NCI-H1417 (cell line): ENCODE results near the gene MRPL49.
"Not testable (repeated sequence)": the region's sequence is repeated elsewhere in the genome, so short reads cannot be mapped to it uniquely, and the experiment has no call there.

Experiments used
- DNase-seq, 3 experiments: peaks; one replicate each; lab custom pipeline; 2025; lab: John Stamatoyannopoulos, UW

The MRPL49 gene

DNA sequence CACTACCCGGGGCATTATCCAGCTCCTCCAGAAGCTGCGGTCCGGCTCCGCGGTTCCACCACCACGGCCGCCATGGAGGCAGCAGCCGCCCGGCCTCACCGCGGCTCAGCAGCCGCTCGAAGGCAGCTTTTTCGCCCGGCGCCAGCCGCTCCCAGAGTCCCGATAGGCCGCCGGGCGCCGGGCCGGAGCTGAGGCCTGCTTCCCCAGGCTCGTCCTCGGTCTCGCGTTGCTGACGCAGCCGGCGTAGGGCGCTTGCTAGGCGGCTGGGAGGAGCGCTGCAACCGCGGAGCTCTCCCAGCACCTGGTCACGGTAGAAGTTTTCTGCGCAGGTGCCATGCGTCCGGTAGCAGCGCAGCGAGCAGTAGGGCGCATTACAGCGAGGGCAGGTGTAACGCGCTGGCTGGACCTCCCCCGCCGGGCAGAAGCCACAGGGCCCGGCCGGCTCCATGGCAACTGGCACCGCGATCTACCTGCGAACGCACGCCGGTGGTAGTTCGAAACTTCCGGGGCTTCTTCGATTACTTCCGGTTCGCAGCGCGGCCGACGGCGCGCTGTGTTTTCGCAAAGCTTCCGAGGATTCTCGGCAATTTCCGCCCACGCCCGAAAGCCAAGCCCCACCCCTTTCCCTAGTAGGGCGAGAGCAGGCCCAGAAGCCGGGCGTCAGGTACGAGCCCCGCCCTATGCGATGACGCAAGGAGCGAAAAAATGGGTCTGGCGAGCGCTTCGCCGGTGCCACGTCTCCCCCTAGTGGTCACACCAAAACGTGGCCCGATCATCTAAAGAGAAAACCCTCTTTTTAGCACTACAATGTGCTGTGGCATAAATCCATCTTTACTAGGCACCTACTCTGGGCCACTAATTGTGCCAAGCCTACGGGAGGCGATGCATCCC lies 4.7 kb upstream of the MRPL49 start, which contains the start of gene ZNHIT2:
ZNHIT2 (minus strand) TSS at position 496 of the 891 bp plus-strand sequence; CDS start at position 448, 48 bp downstream.
- peak; percentile 99 to 100 (median 100) for DNase-seq

DNA sequence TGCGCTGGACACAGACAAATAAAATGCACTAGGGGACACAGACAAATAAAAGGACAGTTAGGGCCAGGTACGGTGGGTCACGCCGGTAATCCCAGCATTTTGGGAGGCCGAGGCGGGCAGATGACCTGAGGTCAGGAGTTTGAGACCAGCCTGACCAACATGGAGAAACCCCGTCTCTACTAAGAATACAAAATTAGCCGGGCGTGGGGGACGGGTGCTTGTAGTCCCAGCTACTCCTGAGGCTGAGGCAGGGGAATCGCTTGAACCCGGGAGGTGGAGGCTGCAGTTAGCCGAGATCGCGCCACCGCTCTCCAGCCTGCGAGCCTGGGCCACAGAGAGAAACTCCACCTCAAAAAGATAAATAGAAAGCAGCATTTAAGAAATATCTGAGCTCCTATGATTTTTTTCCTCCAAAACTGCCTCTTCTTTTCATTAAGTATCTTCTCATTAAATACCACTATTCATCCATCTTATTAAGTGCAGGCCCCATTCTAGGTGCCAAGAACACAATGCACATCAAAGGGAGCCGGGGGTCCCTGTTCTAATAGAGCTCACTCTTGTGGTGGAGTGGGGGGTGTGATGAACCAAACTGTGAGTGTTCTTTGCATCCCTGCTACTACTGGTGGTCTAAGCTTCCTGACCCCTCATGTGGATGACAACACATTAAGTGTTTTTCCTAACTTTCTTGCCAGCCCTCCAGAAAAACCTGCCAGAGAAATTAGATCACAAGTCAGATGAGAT lies 3.9 kb upstream of the MRPL49 start:
- DNase-seq: no peak

DNA sequence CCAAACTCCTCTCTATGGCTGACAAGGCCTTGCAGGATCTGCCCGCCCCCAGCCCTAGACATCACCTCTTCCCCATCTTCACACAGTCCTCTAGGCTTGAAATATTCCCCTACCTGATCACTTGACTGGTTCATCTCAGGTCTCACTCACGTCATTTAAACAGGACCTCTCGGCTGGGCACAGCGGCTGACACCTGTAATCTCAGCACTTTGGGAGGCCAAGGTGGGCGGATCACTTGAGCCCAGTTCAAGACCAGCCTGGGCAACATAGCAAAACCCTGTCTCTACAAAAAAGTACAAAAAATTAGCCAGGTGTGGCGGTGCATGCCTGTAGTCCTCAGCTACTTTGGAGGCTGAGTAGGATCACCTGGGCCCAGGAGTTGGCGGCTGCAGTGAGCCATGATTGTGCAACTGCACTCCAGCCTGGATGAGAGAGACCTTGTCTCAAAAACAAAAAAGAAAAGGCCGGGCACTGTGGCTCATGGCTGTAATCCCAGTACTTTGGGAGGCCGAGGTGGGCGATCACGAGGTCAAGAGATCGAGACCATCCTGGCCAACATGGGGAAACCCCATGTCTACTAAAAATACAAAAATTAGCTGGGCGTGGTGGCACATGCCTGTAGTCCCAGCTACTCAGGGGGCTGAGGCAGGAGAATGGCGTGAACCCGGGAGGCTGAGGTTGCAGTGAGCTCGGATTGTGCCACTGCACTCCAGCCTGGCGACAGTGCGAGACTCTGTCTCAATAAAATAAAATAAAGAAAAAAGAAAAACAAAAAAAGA lies 3.0 kb upstream of the MRPL49 start:
- DNase-seq: not testable (repeated sequence)

DNA sequence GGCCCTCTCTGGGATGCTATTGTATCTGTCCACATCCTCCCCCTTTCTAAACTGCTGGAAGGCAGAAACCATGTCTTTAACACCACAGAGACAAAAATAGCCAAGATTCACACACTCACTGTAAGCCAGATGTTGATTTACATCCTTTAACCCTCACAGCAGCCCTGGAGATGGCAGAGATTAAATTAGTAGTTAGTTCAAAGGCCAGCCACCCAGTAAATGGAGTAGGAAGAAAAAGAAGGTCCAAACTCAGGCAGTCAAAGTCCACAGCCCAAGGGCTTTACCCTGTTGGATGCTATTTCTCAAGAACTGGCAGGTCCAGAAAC lies 2.5 kb upstream of the MRPL49 start:
- DNase-seq: no peak

DNA sequence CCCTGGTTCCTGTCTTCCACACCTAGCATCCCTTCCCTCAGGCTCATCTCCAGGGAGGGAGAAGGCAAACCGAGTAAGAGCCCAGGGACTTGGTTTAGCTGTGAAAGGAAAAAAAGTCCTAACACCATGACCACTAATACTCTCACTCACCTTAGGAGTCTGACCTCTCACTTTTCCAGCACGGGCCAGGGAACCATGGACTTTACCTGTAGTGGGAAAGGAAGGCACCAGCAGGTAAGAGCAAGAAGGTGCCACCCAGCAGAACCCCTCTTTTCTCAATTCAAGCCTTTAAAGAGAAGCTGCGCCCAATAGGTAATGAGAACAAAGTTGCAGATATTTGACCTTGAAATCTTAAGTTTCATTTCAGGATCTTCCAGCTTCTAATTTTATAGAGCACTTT lies 1.3 kb upstream of the MRPL49 start:
- no peak for DNase-seq

DNA sequence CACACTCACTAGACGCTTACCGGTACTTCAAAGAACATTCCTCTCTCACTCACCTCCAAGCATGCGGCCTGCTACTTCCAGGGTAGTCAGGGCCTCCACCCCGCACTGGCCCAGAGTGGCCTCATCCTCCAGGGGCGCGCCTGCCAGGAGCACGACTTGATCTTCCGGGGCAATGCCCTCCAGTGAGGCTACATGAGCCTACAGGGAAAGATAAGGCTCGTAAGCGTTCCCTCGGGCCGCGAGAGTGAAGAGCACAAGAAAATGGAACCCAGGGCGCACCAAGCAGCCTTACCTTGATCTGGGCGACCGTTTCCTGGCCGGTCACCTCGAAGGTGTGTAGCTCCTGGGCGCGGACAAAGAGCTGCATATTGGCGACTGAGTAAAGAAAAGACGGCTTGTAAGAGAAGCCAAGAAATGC lies 665 bp upstream of the MRPL49 start:
- DNase-seq: peak in 2 of 3 experiments; percentile 41 to 66

DNA sequence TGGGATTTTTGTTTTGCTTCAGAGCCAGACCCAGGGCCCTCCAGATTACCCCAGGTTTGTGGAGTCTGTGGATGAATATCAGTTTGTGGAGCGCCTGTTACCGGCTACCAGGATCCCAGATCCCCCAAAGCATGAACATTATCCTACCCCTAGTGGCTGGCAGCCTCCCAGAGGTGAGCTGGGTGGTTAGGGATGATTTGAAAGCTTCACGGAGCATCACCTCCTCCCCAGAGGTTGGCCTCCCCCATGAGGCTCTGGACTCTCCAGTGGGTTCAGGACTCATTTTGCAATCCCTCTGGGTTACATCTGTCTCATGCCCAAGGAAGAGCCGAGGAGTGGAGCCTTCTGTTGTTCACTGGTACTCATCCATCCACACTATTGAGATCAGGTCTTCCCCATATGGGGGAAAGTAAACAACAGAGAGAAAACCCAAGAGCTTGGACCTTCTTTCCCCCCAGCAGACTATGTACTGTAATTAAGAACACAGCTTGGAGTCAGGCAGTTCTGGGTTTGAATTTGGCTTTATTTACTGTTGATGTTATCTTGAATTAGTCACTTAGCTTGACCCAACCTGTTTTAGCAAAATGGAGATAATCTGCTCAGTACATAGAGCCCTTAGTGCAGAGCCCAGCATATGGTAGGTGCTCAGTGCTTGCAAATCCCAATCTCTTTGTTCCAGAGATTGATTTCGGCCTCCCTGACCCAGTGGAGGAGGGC lies 2.5 kb downstream of the MRPL49 start:
- no peak for DNase-seq

DNA sequence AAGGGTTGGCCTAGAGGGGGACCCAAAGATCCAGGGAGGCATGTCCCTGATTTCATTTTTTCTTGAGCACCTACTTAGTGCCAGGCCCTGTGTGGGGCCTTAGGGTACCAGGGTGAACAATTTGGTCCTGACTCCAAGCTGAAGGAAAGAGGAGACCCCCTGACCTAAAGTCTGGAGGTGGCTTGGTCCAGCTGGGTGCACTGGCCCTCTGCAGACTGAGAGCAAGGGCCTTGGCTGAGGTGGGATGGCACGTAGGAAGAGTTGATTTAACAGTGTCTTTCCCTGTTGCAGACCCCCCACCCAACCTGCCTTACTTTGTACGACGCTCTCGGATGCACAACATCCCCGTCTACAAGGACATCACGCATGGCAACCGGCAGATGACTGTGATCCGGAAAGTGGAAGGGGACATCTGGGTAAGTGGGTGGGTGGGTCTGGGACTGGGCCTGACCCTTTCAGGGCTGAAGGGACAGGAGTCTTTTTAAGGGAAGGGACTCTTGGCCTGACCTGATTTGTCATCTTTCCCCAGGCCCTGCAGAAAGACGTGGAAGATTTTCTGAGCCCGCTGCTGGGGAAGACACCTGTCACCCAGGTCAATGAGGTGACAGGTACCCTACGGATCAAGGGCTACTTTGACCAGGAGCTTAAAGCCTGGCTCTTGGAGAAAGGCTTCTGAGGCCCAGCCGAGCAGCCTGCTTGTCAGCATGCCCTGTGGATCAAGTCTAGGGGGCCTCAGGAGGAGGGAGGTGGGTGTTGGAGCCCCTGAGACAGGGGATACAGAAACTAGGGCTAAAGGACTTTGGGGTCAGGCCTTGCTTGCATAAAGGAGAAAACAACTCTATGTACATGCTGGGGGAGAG lies 3.3 kb downstream of the MRPL49 start:
- no peak for DNase-seq

DNA sequence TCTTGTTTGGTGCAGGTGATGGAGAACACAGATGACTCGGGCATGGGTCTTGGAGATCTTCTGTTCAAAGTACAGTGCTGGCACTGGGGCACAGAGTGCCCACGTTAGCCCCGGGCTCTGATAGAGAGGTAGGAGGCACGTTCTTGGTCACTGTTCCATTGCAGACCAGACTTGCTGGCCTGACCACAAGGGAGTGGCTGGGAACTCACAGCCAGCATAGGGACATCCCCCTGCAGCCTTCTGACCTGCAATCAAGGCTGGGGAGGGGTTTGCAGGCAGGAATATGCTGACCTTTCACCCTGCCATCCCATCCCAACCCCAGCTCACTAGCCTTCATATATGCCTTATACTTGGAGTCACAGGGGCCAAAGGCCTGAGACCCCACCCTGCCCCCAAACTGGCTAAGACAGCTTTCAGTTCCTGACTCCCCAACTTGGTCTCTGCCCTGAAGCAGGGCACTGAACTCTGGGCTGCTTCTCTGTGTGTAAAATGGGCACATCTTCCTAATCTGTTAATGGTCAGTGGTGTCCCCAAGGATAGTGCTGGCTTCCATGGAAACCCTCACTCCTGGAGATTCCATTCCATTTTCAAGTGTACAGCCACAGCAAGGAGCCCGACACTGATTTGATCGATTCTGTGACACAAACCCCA lies 4.6 kb downstream of the MRPL49 start:
- no peak for DNase-seq

DNA sequence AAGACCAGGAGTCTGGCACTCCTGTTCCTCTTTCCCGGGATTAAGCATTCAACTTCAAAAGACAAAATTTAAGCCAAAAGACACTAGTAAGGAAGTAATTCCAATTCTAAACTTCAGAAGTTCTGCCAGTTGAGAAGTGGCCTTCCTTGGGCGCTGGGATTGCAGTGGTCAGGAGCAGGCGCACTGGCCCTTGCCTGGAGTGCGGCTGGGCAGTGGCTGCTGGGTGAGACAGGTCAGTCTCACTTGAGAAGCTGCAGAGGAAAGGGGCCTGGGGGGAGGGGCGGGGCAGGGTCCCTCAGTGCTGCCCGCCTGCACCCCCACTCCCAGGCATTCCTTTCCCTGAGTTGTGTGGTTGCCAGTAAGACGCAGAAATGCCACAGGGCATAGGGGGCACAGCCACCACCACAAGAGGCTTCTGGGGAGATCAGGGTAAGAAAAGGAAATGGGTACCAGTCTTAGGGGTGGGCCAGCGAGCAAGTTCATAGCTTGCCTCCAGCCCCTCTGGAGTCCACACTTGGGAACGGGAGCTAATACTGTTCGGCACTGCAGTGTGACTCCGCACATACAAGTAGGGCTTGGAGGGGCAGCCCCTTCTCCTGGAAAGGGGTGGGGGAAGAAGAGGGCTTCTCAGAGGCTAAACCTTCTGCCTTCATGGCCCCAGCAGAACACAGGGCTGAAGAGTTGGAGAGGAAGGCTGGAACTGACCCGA lies 5.5 kb downstream of the MRPL49 start:
- no peak for DNase-seq

DNA sequence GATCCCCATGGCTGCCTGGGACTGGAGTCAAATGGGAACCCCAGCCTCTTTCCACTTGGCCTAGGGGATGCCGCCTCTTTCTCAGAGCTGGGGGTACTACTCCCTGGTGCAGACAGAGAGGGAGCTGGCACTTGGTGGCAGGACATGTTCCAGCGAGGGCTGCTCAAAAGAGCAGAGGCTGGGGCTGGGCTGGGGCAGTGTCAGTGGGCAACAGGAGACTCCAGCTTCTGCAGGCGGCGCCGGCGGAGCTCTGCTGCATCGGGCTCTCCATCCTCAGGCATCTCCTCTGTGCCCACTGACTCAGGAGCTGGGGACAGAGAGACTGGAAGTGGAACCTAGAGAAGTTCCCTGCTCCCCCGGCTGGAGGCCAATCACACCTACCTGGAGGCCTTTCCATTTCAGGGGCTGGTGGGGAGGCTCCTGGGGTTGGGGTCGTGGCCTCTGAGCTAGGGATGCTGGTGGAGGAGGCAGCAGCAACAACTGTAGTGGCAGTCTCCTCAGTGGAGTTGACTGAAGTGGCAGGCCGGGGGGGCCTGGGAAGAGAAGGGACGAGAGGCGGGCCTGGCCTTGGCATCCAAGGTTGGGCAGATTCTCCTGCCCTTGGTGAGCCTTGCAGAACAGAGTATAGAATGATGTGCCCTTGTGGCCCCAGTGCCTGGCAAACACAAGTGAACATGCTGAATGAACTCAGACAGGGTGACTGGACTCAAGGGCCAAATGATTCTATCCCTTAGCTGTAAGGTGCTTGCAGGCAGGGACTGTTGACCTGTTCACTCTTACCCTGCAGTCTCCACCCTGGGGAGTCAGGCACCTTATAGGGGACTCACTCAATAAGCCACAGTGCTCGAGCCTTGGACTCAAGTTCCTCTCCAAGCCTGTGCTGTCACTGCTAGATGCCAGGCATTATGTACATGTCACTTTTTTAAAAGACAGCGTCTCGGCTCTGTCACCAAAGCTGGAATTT lies 6.3 kb downstream of the MRPL49 start:
- DNase-seq: no peak

DNA sequence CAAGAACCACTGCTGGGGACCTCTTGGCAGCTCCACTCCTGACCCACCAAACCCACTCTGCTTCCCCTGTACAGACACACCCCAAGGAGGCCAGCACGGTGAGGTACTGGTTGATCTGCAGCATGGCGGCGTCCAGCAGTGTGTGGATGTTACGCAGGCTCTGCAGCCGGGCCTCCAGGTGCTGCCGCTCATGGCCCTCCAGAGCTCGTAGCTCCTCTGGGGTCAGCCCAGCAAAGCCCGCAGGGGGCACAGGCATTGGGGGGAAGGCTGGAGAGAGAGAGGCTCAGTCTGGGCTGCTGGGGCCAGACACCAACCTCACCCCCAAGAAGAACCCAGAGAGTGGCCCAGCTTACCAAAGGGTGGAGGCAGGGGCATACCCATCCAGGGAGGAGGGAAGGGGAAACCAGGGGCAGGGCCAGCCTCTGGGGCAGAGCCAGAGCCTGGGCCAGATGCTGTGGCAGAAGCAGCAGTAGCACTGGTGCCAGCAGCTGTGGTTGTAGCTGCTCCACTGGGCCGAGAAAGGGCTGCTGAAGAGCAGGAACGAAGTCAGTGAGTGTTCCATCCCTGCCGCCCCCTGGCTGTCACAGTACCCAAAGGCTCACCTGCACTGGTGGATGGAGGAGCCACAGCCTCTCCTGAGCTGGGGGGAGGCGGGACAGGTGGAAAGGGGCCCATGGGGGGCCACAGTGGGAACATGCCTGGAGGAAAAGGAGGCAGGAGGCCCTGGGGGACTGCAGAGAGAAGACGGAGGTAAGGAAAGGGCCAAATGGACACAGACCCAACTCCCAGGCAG lies 7.7 kb downstream of the MRPL49 start:
- DNase-seq: no peak

DNA sequence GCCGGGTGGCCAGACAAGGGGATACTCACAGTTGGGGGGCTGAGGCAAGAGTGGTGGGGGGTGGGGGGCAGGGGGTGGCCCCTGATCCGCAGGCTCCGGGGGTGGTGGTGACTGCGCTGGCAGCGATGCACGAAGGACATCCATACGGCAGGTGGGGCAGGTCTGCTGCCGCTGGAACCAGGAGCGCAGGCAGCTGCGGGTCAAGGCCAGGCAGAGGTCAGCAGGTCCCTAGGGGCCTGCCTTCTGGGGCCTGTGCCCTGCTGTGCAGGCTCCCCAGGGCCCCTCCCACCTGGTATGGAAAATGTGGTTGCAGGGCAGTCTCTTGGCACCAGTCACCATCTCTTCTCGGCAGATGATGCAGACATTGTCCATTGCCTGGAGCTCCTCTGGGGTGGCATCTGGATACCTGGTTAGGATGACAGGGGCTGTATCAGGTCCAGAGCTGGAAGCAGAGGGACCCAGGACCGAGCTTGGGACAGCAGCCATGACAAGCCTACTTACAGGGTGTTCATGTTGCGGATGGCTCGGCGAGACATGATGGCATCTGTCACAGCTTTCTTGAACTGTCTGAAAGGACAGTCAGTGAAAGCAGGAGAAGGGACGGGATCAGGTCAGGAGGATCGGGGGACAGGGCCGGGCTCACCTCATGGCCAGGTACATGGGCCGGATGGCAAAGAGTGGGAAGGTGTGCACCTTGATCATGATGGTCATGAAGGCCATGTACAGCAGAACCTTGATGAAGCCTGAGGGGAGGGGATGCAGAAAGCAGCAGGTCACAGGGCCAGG lies 8.7 kb downstream of the MRPL49 start:
- DNase-seq: no peak

DNA sequence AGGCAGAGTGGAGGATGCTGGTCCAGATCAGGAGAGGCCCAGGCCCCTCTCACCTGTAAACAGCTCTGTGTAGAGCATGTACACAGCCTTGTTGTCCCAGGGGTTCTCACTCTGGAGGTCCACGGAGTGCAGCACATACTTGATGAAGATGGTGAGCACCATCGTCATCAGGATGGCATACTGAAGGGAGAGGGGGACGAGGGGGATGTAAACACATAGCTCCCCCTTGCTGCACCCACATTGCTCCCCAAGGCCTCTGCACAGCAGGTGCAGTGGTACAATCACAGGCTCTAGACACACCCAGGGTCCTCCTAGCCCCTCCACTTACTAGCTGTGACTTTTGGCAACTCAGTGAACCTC lies 9.3 kb downstream of the MRPL49 start:
- DNase-seq: no peak

DNA sequence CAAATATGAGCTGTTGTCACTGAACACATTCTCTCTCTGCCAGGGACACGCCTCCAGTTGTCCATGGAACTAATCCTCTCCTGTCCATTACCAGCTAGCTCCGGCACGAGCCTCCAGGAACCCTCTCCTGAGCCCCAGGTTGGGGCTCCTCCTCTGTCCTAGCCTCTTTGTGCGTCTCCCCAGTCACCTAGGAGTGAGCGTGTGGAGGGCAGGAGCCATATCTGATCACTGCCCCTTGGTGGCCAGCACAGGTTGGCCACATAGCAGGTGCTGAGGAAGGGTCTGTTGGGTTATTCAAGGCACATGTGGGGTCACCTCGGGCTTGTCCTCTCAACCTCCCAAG lies 9.7 kb downstream of the MRPL49 start:
- no peak for DNase-seq

DNA sequence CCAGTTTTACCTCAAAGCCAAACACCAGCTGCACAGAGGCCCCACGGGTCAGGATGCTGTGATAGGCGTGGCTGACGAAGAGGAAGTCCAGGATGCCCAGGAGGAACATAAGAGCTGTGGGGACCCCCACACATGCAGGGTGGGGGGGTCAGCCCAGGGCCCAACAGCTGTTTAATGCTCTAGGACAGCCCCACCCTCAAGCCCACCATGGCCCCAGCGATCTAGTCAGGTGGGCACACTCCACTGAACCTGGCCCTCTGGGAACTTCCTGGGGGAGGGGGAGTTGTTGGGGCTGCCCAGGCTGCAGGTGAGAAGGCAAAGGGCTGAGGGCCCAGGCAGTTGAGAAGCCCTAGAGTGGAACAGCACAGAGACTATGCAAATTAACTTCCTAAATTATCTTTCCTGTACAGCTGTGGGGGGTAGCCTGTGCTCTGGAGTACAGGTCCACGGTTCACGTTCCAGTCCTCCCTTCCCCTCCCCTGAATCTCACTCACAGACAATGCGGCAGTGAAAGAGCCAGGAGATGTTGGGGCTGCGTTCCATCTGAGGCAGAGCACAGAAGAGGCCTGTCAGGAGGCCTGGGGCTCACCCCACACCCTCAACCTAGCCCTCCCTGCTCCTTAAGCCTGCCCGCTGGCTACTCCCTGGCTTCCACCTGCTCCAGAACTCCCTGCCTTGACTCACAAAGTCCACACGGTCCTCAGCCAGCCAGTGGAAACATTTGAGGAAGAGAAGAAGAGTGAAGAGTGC lies 10.3 kb downstream of the MRPL49 start:
- no peak for DNase-seq
